Activated T-cell treated with anti-CD3 and anti-CD28 coated beads, Interleukin-2, amount 50 U/mL, for 72 hours (primary cell): ENCODE data around the gene TTLL6. TPM values are rescaled to one million over a fixed set of nuclear protein-coding genes. Genes with fewer than 3 reads are reported as not detected.

ENCODE experiments used
- ATAC-seq, 2 donors: fragments of 150-1000 bp; cut with Tn5 transposase; replicated peaks in 1 of 2; 2 replicates each; pipeline ENCODE4 v1.10.0; 2021; ENCODE audit warnings: moderate library complexity in 2 of 2, mild to moderate bottlenecking in 1 of 2
- DNase-seq, 2 donors: peaks; one replicate each; pipeline ENCODE4 v3.0.0; 2021 to 2022; ENCODE audit warnings: mixed read lengths in 1 of 2
- H3K27ac Mint-ChIP-seq: one replicate; pipeline ENCODE4 v1.8.0; 2022; ENCODE audit warnings: mild to moderate bottlenecking, moderate library complexity, mixed read lengths
- H3K27me3 Mint-ChIP-seq: one replicate; pipeline ENCODE4 v1.8.0; 2022; ENCODE audit warnings: low read depth, mixed read lengths
- H3K36me3 Mint-ChIP-seq, 2 donors: one replicate each; pipeline ENCODE4 v1.8.0; 2022; ENCODE audit warnings: mixed read lengths in 2 of 2, mild to moderate bottlenecking in 1 of 2; ENCODE audit not compliant: insufficient read depth in 2 of 2
- H3K4me1 Mint-ChIP-seq: one replicate; pipeline ENCODE4 v1.8.0; 2022; ENCODE audit warnings: low read depth, mixed read lengths
- H3K4me3 Mint-ChIP-seq, 2 donors: one replicate each; pipeline ENCODE4 v1.8.0; 2022; ENCODE audit warnings: mild to moderate bottlenecking in 2 of 2, mixed read lengths in 2 of 2, moderate library complexity in 2 of 2
- H3K9me3 Mint-ChIP-seq, 2 donors: one replicate each; pipeline ENCODE4 v1.8.0; 2022; ENCODE audit warnings: mixed read lengths in 2 of 2
- total RNA-seq, 2 donors: library from RNA; stranded (reverse); gene quantifications; one replicate each; pipeline ENCODE4 v1.2.3, GENCODE V29; 2022

Gene TTLL6
- total RNA-seq, 2 donors from 2014 or later = not detected

GRCh38 chr17:48725288-48726064 is 91.6 kb downstream of the TTLL6 start:
- no peaks in the 10 kb centered on the region for H3K9me3 Mint-ChIP-seq
- no peak for ATAC-seq
- H3K4me1 Mint-ChIP-seq = peaks cover 66% of the 10 kb centered on the region
- H3K4me3 Mint-ChIP-seq = peak overlapping the region; percentile 81 to 90
- H3K36me3 Mint-ChIP-seq = no peaks in the 10 kb centered on the region
- no peak overlapping the region for H3K27ac Mint-ChIP-seq
- H3K27me3 Mint-ChIP-seq = peaks cover 99% of the 10 kb centered on the region
- DNase-seq = no peak

DNA sequence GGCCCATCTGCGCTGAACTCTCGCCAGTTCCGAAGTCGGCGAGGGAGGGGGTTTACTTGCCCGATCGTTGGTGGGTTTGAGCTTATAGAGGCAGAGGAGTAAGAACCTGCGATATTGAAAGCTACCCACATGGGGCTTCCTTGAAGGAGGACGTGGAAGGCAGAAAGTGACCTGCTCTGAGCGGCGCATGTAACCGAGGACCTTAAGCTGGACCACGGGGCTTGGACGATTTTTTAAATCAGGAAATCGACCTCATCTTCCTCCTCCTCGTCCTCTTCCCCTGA is 92.1 kb downstream of the TTLL6 start:
- no peaks in the 10 kb centered on the region for H3K36me3 Mint-ChIP-seq

GRCh38 chr17:48724251-48725003 is 92.6 kb downstream of the TTLL6 start:
- H3K27ac Mint-ChIP-seq = peak overlapping the region; percentile 88
- peak overlapping the region; percentile 81 to 90 for H3K4me3 Mint-ChIP-seq
- no peaks in the 10 kb centered on the region for H3K36me3 Mint-ChIP-seq
- H3K27me3 Mint-ChIP-seq = peaks cover 99% of the 10 kb centered on the region
- ATAC-seq (peak; percentile 82 to 83), DNase-seq (peak; percentile 83 to 88)
- no peaks in the 10 kb centered on the region for H3K9me3 Mint-ChIP-seq
- peaks cover 73% of the 10 kb centered on the region for H3K4me1 Mint-ChIP-seq

More for the DNA sequence above, 92.1 kb downstream of the TTLL6 start:
- DNase-seq (no peak), ATAC-seq (peak; percentile 25)
- H3K27ac Mint-ChIP-seq = no peak overlapping the region
- peaks cover 71% of the 10 kb centered on the region for H3K4me1 Mint-ChIP-seq
- no peaks in the 10 kb centered on the region for H3K9me3 Mint-ChIP-seq
- H3K27me3 Mint-ChIP-seq = peaks cover 99% of the 10 kb centered on the region
- peak overlapping the region; percentile 81 to 90 for H3K4me3 Mint-ChIP-seq

DNA sequence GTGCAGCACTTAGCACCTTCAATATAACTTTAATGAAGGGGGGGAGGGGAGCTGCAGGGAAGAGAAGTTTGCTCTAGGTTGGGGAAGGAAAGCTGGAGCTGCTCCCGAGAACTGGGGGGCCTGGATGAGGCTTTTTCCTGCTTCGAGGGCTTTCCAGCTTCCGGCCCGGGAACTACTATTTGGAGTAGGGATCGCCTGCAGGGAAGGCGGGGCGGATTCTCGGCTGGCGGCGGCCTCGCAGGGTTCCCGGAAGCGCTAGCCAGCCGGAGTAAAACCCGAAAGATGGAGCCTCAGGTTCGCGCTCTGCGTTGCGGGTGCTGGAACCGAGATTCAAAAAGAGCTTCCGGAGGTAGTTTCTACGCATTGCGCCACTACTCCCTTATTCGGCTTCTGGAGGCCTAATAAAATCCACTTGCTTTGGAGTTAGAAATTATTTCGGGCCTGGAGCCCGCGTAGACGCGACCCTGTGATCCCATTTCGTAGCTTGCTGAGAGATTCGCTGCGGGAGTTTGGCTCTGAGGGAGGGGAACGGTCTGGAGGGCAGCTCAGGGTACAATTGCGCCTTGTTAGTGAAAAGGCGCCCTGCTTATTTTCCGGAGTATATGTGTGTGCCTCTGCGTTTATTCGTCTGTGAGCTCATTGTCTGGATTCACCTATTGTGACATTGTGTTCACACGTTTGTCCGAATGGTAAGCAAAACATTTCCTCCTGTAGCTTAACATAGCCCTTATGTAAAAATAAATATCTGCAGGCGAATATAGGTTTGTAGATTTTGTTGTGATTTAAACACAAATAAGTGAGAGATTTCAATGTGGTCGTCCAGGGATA is 93.4 kb downstream of the TTLL6 start:
- Mint-ChIP-seq H3K4me1 (peaks cover 72% of the 10 kb centered on the region), H3K27me3 (peaks cover 99% of the 10 kb centered on the region), H3K27ac (peak overlapping the region; percentile 88), H3K4me3 (peak overlapping the region; percentile 81 to 90), H3K36me3 (no peaks in the 10 kb centered on the region), H3K9me3 (no peaks in the 10 kb centered on the region)
- no peak for DNase-seq
- no peak for ATAC-seq

DNA sequence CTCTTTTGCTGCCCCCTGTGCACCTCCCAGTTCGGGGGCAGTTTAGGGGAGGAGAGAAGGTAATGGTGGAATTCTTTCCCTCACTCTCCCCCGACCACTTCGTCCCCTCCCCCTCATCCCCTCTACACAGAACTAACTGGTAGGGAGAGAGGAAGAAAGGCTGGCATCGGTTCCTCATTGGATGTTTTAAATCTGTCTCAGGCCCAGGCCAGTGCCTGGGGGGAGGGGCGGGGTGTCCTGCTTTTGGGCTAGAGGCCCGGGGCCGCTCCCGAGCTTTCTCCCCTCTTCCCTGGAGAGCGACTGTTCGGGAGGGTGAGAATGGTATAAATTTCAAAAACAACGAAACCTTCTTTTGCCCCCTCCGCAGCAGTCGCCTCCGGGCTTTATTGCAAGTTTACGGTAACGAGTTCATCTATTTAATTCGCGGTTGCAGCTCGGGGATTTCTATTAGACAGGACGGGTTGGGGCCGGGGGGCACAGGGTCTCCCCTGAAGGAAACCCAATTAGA is 94.1 kb downstream of the TTLL6 start, which contains the start of gene PRAC2:
PRAC2 (plus strand) TSS at position 271 of the 508 bp plus-strand sequence. CDS start 1,226 bp downstream, outside the sequence.
- DNase-seq (no peak), ATAC-seq (no peak)
- peaks cover 100% of the 10 kb centered on the region for H3K27me3 Mint-ChIP-seq
- H3K36me3 Mint-ChIP-seq = no peaks in the 10 kb centered on the region
- H3K4me1 Mint-ChIP-seq = peaks cover 72% of the 10 kb centered on the region
- peak within 1 kb of the TSS; percentile 88 for H3K27ac Mint-ChIP-seq
- H3K4me3 Mint-ChIP-seq = peak within 1 kb of the TSS; percentile 81 to 90
- H3K9me3 Mint-ChIP-seq = no peaks in the 10 kb centered on the region

- DNase-seq (no peak), ATAC-seq (no peak)
- peaks cover 100% of the 10 kb centered on the region for H3K27me3 Mint-ChIP-seq
- no peak within 1 kb of the TSS for H3K27ac Mint-ChIP-seq
- H3K4me1 Mint-ChIP-seq = peaks cover 74% of the 10 kb centered on the region
- peak within 1 kb of the TSS; percentile 81 to 90 for H3K4me3 Mint-ChIP-seq
- no peaks in the 10 kb centered on the region for H3K9me3 Mint-ChIP-seq
- no peaks in the 10 kb centered on the region for H3K36me3 Mint-ChIP-seq
These were observed 94.7 kb downstream of the TTLL6 start, which contains the start of gene PRAC1 for GRCh38 chr17:48722201-48722907. TSS of gene PRAC1 (minus strand) at chr17:48722518. CDS start at chr17:48722392, 126 bp downstream.

- ATAC-seq (no peak), DNase-seq (no peak)
- H3K9me3 Mint-ChIP-seq = no peaks in the 10 kb centered on the region
- peaks cover 74% of the 10 kb centered on the region for H3K4me1 Mint-ChIP-seq
- no peak overlapping the region for H3K4me3 Mint-ChIP-seq
- H3K36me3 Mint-ChIP-seq = no peaks in the 10 kb centered on the region
- peaks cover 100% of the 10 kb centered on the region for H3K27me3 Mint-ChIP-seq
- H3K27ac Mint-ChIP-seq = no peak overlapping the region
These were observed 96.0 kb downstream of the TTLL6 start for GRCh38 chr17:48721009-48721402.

DNA sequence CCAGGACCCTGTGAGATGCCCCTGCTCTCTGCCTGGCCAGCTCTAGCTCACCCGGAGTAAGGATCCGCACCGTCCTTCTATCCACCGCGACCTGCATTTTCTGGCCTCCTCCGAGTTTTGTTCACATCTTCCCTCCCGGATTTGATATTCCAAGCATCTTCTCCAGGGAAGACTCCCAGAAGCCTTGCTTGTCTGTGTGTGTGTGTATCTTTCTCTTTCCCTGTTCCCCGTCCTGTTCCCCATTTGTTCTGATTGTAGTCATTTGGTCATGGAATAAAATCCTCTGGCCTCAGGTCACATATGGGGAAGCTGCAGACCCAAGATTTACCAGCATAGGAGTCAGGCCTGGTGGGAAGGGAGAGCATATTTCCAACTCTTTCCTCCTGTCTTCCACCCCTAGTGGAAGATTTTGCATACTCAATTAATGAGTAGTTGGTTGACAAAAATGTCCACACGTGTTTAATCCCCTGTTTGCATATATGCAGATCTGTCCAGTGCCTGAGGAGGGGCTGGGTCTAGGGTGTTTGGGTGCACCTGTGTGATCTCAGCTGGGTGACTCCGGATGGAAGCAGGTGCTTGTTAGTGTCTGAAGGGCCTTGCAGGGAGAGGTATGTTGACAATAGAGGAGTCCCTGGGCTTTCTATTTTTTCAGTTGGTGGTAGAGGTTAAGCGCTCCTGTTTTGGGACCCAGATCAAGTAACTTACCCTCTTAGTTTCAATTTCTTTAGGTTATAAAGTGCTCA is 96.6 kb downstream of the TTLL6 start:
- Mint-ChIP-seq H3K27me3 (peaks cover 94% of the 10 kb centered on the region), H3K4me3 (no peak overlapping the region), H3K9me3 (no peaks in the 10 kb centered on the region), H3K36me3 (no peaks in the 10 kb centered on the region), H3K4me1 (peaks cover 68% of the 10 kb centered on the region), H3K27ac (peak overlapping the region; percentile 3)
- DNase-seq (no peak), ATAC-seq (no peak)

DNA sequence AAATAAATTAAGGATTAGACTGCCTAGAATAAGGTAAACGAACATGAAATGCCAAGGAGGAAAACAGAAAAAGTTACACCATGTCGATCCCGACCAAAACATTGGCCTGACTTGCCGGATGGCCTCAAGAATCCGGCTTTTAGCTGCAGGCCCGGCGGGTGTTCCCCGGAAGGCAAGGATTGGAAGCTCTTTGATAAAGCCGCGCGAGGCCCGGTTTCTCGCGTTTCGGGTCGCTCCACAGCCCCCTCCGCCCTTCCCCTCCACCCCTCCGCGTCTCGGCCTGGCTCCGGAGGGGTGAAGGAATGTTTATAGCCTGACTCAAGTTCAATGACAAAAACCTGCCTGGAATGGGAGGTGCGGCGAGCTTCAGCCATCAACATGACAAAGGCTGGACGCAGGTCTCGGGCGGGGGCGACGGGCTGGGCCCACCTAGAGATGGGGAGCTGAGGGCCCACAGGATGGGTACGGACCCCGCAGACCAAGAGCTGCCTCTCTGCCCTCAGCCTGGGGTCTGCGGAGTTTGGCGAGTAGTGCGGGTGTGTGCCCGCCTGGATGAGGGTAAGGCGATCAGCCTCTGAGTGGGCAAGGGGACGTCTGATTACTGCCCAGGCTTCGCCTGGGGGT is 97.3 kb downstream of the TTLL6 start:
- peaks cover 87% of the 10 kb centered on the region for H3K27me3 Mint-ChIP-seq
- H3K36me3 Mint-ChIP-seq = no peaks in the 10 kb centered on the region

DNA sequence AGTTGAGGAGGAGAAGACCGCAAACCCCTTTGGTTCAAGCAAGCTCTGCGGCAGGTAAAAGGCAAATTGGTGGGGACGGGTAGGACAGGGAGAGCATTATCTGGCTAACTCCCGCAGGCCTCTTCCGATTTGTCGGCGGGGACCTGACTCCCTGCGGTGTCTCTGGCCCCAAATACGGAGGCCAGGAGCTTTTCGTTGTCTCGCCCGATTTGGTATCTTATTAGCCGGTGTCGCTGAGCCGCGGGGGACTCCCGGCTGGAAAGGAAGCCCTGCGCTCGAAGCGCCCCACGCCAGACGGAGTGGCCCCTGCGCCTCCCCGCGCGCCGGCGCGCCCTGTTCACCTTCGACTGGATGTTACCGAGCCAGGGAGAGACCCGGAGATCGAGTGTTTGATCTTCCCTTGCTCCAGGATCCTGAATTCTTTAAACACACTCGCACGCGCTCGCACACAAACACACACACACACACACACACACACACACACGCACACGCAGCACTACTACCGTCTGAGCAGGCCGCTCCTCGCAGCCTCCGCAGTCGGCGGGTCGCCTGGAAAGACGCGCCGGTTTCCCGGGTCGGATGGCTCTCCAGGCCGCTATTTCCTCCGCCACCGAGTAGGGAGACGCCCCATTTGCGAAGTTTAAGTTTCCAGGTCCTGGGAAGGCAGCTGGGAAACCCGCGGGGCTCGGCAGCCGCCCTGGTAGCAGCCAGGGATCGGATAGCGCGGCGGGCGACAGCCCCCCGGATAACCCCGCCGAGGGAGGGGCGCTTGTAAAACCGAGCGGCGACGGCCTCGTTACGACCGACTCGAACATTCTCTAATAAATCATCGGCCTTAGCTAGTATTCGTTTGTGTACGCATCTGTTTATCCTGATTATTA is 98.0 kb downstream of the TTLL6 start:
- no peak for DNase-seq
- Mint-ChIP-seq H3K27ac (peak overlapping the region; percentile 42), H3K27me3 (peaks cover 80% of the 10 kb centered on the region), H3K4me1 (peaks cover 54% of the 10 kb centered on the region), H3K36me3 (no peaks in the 10 kb centered on the region), H3K9me3 (no peaks in the 10 kb centered on the region), H3K4me3 (peak overlapping the region; percentile 47 to 81)
- ATAC-seq = no peak

More for the DNA sequence above, 97.3 kb downstream of the TTLL6 start:
- H3K27ac Mint-ChIP-seq = no peak overlapping the region
- DNase-seq (no peak), ATAC-seq (no peak)
- H3K4me1 Mint-ChIP-seq = peaks cover 61% of the 10 kb centered on the region
- H3K4me3 Mint-ChIP-seq = peak overlapping the region in 1 of 2 donors; percentile 81
- H3K9me3 Mint-ChIP-seq = no peaks in the 10 kb centered on the region
